Smooth muscle cell (in vitro differentiated cells): ENCODE measurements around the gene BLTP1. TPM values are rescaled to one million over a fixed set of nuclear protein-coding genes. Genes with fewer than 3 reads are reported as not detected.

Source experiments
- DNase-seq: peaks from one replicate; lab custom pipeline; 2025; ENCODE audit not compliant: unreplicated experiment; lab: John Stamatoyannopoulos, UW
- H2AFZ ChIP-seq: fragments of 200-600 bp; sonication (generic); 2 replicates; pipeline ENCODE4 v1.6.0; 2016; ENCODE audit warnings: antibody characterized with exemption, low read depth, mild to moderate bottlenecking
- H3F3A ChIP-seq: fragments of 200-600 bp; sonication (generic); 2 replicates; pipeline ENCODE4 v1.6.0; 2017; ENCODE audit warnings: antibody characterized with exemption, low read depth
- H3K27ac ChIP-seq: fragments of 200-600 bp; sonication (generic); 2 replicates; pipeline ENCODE4 v1.5.1; 2016; ENCODE audit warnings: low read depth, mild to moderate bottlenecking
- H3K27me3 ChIP-seq: fragments of 200-600 bp; sonication (generic); 2 replicates; pipeline ENCODE4 v1.6.1; 2016; ENCODE audit warnings: low read depth, mild to moderate bottlenecking
- H3K36me3 ChIP-seq: fragments of 200-600 bp; sonication (generic); 2 replicates; pipeline ENCODE4 v1.5.1; 2016; ENCODE audit warnings: low read depth
- H3K4me1 ChIP-seq: fragments of 200-600 bp; sonication (generic); 2 replicates; pipeline ENCODE4 v1.5.1; 2016; ENCODE audit warnings: low read depth
- H3K4me2 ChIP-seq: fragments of 200-600 bp; sonication (generic); 2 replicates; pipeline ENCODE4 v1.6.0; 2016; ENCODE audit warnings: mild to moderate bottlenecking
- H3K4me3 ChIP-seq: fragments of 200-600 bp; sonication (generic); 2 replicates; pipeline ENCODE4 v1.5.1; 2016; ENCODE audit warnings: mild to moderate bottlenecking
- H3K79me2 ChIP-seq: fragments of 200-600 bp; sonication (generic); 2 replicates; pipeline ENCODE4 v1.6.0; 2016; ENCODE audit warnings: low read depth, mild to moderate bottlenecking
- H3K9ac ChIP-seq: fragments of 200-600 bp; sonication (generic); 2 replicates; pipeline ENCODE4 v1.6.0; 2016; ENCODE audit warnings: low read depth
- H3K9me3 ChIP-seq: fragments of 200-600 bp; sonication (generic); replicated peaks from 2 replicates; pipeline ENCODE4 v1.5.1; 2016; ENCODE audit warnings: low read depth
- H4K20me1 ChIP-seq: fragments of 200-600 bp; sonication (generic); 2 replicates; pipeline ENCODE4 v1.6.0; 2016; ENCODE audit warnings: low read depth
- CTCF ChIP-seq: fragments of 200-600 bp; sonication (generic); IDR thresholded peaks from 2 replicates; pipeline ENCODE4 v1.5.1; 2017; ENCODE audit warnings: borderline replicate concordance, mild to moderate bottlenecking, antibody characterized with exemption; ENCODE audit not compliant: insufficient read depth, poor library complexity, severe bottlenecking
- WGBS: methylation state at CpG from one replicate; pipeline ENCODE4 v1.1.7; 2016; ENCODE audit warnings: low lambda C conversion rate; 5-methylcytosine and 5-hydroxymethylcytosine counted together
- polyA plus RNA-seq: library from polyadenylated mRNA; unstranded; fragments of >200 nt; fragmentation: Nextera tagmentation; extraction: Ambion mirVana; gene quantifications from 2 replicates; pipeline ENCODE4 v1.2.1, GENCODE V29; 2016
- total RNA-seq: library from RNA; depleted of rRNA; stranded (reverse); fragments of >200 nt; gene quantifications from 2 replicates; pipeline ENCODE4 v1.2.3, GENCODE V29; 2014

Gene BLTP1
- total and polyA plus RNA-seq, 2 experiments from 2014 or later: 4.7 to 80.5 TPM

GRCh38 chr4:122117743-122118142, 34.4 kb upstream of the BLTP1 start:
- 92% methylated on average over 1 of the region's 1 CpG for WGBS

GRCh38 chr4:122118243-122118642, 33.9 kb upstream of the BLTP1 start:
- WGBS: 44% methylated on average over 1 of the region's 1 CpG
- no peak overlapping the region for H3K4me3 ChIP-seq
- no peaks in the 10 kb centered on the region for H3K79me2 ChIP-seq
- no peak overlapping the region for H3K9ac ChIP-seq
- no peak for TF ChIP-seq CTCF
- H3F3A ChIP-seq: no peaks in the 10 kb centered on the region
- DNase-seq: no peak
- H3K27me3 ChIP-seq: no peaks in the 10 kb centered on the region
- no peaks in the 10 kb centered on the region for H3K36me3 ChIP-seq
- H3K9me3 ChIP-seq: no peaks in the 10 kb centered on the region
- H3K4me1 ChIP-seq: no peaks in the 10 kb centered on the region
- H2AFZ ChIP-seq: no peak overlapping the region
- H3K4me2 ChIP-seq: no peak overlapping the region
- H3K27ac ChIP-seq: no peak overlapping the region
- no peaks in the 10 kb centered on the region for H4K20me1 ChIP-seq

More at GRCh38 chr4:122117743-122118142, 34.4 kb upstream of the BLTP1 start:
- no peaks in the 10 kb centered on the region for H4K20me1 ChIP-seq
- no peak overlapping the region for H2AFZ ChIP-seq
- H3K27me3 ChIP-seq: no peaks in the 10 kb centered on the region
- H3K4me2 ChIP-seq: no peak overlapping the region
- H3K27ac ChIP-seq: no peak overlapping the region
- no peak overlapping the region for H3K4me3 ChIP-seq
- H3F3A ChIP-seq: no peaks in the 10 kb centered on the region
- H3K4me1 ChIP-seq: no peaks in the 10 kb centered on the region
- H3K79me2 ChIP-seq: no peaks in the 10 kb centered on the region
- no peaks in the 10 kb centered on the region for H3K36me3 ChIP-seq
- H3K9me3 ChIP-seq: no peaks in the 10 kb centered on the region
- DNase-seq: no peak
- no peak for TF ChIP-seq CTCF
- H3K9ac ChIP-seq: no peak overlapping the region

GRCh38 chr4:122119739-122120138, 32.4 kb upstream of the BLTP1 start:
- H3K27ac ChIP-seq: no peak overlapping the region
- H3K4me3 ChIP-seq: no peak overlapping the region
- H3K4me2 ChIP-seq: no peak overlapping the region
- 100% methylated on average over 1 of the region's 1 CpG for WGBS
- no peaks in the 10 kb centered on the region for H4K20me1 ChIP-seq
- H2AFZ ChIP-seq: no peak overlapping the region
- no peak for DNase-seq
- no peak for TF ChIP-seq CTCF
- H3F3A ChIP-seq: no peaks in the 10 kb centered on the region
- H3K9me3 ChIP-seq: no peaks in the 10 kb centered on the region
- H3K4me1 ChIP-seq: no peaks in the 10 kb centered on the region
- no peaks in the 10 kb centered on the region for H3K27me3 ChIP-seq
- no peaks in the 10 kb centered on the region for H3K79me2 ChIP-seq
- no peak overlapping the region for H3K9ac ChIP-seq
- H3K36me3 ChIP-seq: no peaks in the 10 kb centered on the region

- H3K9ac ChIP-seq: no peak overlapping the region
- no peaks in the 10 kb centered on the region for H3K27me3 ChIP-seq
- no peak for TF ChIP-seq CTCF
- H2AFZ ChIP-seq: no peak overlapping the region
- no peaks in the 10 kb centered on the region for H4K20me1 ChIP-seq
- no peaks in the 10 kb centered on the region for H3K79me2 ChIP-seq
- no peak for DNase-seq
- no peaks in the 10 kb centered on the region for H3K9me3 ChIP-seq
- no peaks in the 10 kb centered on the region for H3K4me1 ChIP-seq
- WGBS: 98% methylated on average over 2 of the region's 2 CpGs
- H3K27ac ChIP-seq: no peak overlapping the region
- no peaks in the 10 kb centered on the region for H3F3A ChIP-seq
- H3K36me3 ChIP-seq: no peaks in the 10 kb centered on the region
- H3K4me2 ChIP-seq: no peak overlapping the region
- no peak overlapping the region for H3K4me3 ChIP-seq
Observed at GRCh38 chr4:122121593-122121992, 30.5 kb upstream of the BLTP1 start.
